ENCODE data around the gene GCGR. TPM values are rescaled to one million over a fixed set of nuclear protein-coding genes. Genes with fewer than 3 reads are reported as not detected.

The GCGR gene
- 1 to 10 TPM; 1.3 to 1.5 TPM for total RNA-seq
- polyA plus RNA-seq (ENCODE audit: insufficient read depth, low read depth, low replicate concordance), result 0.88 TPM
- long read RNA-seq, donor 1, result 0 reads
- long read RNA-seq, donor 2, result 0 reads

DNA sequence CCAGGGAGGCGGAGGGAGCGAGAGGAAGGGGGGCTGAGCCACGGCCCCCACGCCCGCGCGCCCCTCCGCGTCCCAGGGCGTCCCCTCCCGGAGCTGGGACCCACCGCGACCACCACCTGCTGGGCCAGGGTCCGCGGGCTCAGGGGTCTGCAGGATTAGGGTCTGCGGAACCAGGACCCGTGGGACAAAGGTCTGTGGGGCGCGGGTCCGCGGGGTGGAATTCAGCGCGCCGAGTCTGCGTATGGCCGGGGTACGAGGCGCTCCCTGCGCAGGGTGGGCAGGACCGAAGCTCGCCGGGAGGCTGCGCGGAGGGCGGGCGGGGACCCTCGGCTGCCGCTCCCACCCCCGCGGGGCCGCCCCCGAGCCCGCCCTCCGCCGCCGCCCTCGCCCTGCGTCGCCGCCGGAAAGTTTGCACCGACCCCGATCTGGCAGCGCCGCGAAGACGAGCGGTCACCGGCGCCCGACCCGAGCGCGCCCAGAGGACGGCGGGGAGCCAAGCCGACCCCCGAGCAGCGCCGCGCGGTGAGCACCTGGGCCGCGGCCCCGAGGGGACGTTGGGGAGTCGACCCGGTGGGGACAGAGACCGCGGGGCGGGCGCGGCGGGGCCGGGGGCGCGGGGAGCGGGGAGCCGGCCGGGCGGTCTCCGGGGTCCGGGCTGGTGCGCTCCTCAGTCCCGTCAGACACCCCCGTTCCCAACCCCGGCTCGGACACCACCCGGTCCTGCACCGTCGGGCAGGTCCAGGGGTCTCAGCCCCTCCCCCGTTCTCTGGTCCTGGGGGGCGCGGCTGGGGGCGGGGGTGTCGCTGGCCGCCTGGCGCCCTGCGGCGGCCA lies at the start of gene GCGR:
TSS of gene GCGR (plus strand) at position 423 of the 831 bp plus-strand sequence. CDS start 4,869 bp downstream, outside the sequence.
- no peaks in the 10 kb centered on the region for H3K36me3 ChIP-seq (ENCODE audit: low read depth, missing control alignments)
- WGBS, 2 donors, result 1 to 3% methylated on average over 23 to 43 of the region's 110 CpGs
- TF ChIP-seq CTCF (IDR thresholded peaks at IDR 0.05) (no peak), POLR2A (IDR thresholded peaks at IDR 0.05) (no peak)
- no peak within 1 kb of the TSS for H3K27ac ChIP-seq
- peak within 1 kb of the TSS in 1 of 2 donors; percentile 17 for H3K4me3 ChIP-seq
- no peak for DNase-seq
- H3K9me3 ChIP-seq, result no peaks in the 10 kb centered on the region
- intact Hi-C loops (cut with DNase I; ENCODE audit: low total_unique reads), result no loop called here
- no peaks in the 10 kb centered on the region for H3K4me1 ChIP-seq
- H3K27me3 ChIP-seq, result no peaks in the 10 kb centered on the region

DNA sequence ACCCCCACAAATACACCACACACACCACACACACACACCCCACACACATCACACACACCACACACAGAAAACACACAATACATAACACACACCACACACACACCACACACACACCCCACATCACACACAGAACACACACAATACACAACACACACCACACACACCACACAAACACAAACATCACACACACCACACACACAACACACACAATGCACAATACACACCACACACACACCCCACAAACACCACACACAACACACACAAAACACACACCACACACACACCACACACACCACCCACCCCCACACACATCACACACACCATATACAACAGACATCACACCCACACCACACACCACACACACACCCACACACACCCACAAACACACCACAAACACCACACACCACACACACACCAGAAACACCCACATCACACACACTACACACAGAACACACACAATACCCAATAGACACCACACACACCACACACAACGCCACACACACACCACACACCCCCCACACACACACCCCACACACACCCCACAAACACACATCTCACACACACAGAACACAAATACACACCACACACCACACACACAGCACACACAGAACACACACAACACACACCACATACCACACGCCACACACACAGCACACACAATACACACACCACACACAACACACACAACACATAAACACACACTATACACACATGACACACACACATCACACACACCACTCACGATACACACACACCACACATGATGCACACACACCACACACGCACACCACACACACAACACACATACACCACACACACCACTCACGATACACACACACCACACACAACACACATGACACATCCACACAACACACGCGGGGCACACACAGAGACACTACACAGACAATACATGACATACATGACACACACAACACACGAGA lies 11.0 kb upstream of the GCGR start:
- 82 to 93% methylated on average over 7 to 8 of the region's 8 CpGs for WGBS, 2 donors
- no peak overlapping the region for H3K27ac ChIP-seq
- H3K36me3 ChIP-seq (ENCODE audit: low read depth, missing control alignments), result no peaks in the 10 kb centered on the region
- no peaks in the 10 kb centered on the region for H3K9me3 ChIP-seq
- intact Hi-C loops (cut with DNase I; ENCODE audit: low total_unique reads), result no loop called here
- H3K4me3 ChIP-seq, result no peak overlapping the region
- DNase-seq, result no peak
- H3K27me3 ChIP-seq, result no peaks in the 10 kb centered on the region
- H3K4me1 ChIP-seq, result no peaks in the 10 kb centered on the region
- TF ChIP-seq POLR2A (IDR thresholded peaks at IDR 0.05) (no peak), CTCF (IDR thresholded peaks at IDR 0.05) (no peak)

DNA sequence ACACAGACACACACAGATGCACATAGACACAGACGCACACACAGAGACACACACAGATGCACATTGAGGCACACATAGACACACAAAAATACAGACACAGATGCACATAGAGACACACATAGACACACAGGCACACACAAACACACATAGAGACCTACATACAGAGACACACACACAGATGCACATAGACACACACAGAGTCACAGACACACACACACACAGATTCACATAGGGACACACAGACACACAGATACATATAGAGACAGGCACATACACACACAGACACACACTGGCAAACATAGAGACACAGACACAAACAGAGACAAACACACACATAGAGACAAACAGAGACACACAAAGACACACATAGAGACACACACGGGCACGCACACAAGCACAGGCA lies 9.9 kb upstream of the GCGR start:
- Histone ChIP-seq H3K27me3 (no peaks in the 10 kb centered on the region), H3K9me3 (no peaks in the 10 kb centered on the region), H3K4me1 (no peaks in the 10 kb centered on the region), H3K36me3 (ENCODE audit: low read depth, missing control alignments) (no peaks in the 10 kb centered on the region), H3K4me3 (no peak overlapping the region), H3K27ac (no peak overlapping the region)
- intact Hi-C loops (cut with DNase I; ENCODE audit: low total_unique reads), result no loop called here
- 86 to 88% methylated on average over 3 of the region's 3 CpGs for WGBS, 2 donors
- TF ChIP-seq POLR2A (IDR thresholded peaks at IDR 0.05), result no peak
- no peak for TF ChIP-seq CTCF (IDR thresholded peaks at IDR 0.05)
- no peak for DNase-seq

GRCh38 chr17:81794509-81794908 lies 9.4 kb upstream of the GCGR start:
- no peak overlapping the region for H3K4me3 ChIP-seq
- H3K27me3 ChIP-seq, result no peaks in the 10 kb centered on the region
- no peaks in the 10 kb centered on the region for H3K4me1 ChIP-seq
- H3K36me3 ChIP-seq (ENCODE audit: low read depth, missing control alignments), result no peaks in the 10 kb centered on the region
- peak; percentile 54 for DNase-seq
- intact Hi-C loops (cut with DNase I; ENCODE audit: low total_unique reads), result no loop called here
- TF ChIP-seq CTCF (IDR thresholded peaks at IDR 0.05), result no peak
- TF ChIP-seq POLR2A (IDR thresholded peaks at IDR 0.05), result no peak
- 39 to 44% methylated on average over 5 to 8 of the region's 8 CpGs for whole genome bisulfite sequencing, 2 donors
- no peak overlapping the region for H3K27ac ChIP-seq
- no peaks in the 10 kb centered on the region for H3K9me3 ChIP-seq

Data from testis (tissue), 5 donors.